22Rv1 (cell line): ENCODE measurements around the gene MRLN.

ENCODE experiments used
- CTCF ChIP-seq: fragments of 450-650 bp; IDR thresholded peaks from 2 replicates; pipeline ENCODE4 v1.5.1; 2017; ENCODE audit warnings: mild to moderate bottlenecking
- ZFX ChIP-seq: fragments of 450-650 bp; IDR thresholded peaks from 2 replicates; pipeline ENCODE4 v1.6.1; 2017; ENCODE audit warnings: antibody characterized with exemption, borderline replicate concordance

GRCh38 chr10:59694936-59695335 is 58.3 kb downstream of the MRLN start:
- TF ChIP-seq CTCF = no peak
- TF ChIP-seq ZFX = no peak
